ENCODE results near the gene CLPTM1L.

Gene CLPTM1L

GRCh38 chr5:1344975-1345838 is at the start of gene CLPTM1L:
CLPTM1L (minus strand) TSS chr5:1345099; CDS start chr5:1344841, 258 bp downstream.
- DNase-seq: peak; percentile 74

GRCh38 chr5:1393571-1394501 is 48.9 kb upstream of the CLPTM1L start:
- no peak for DNase-seq

- DNase-seq: no peak
Observed at GRCh38 chr5:1392801-1393565, 48.1 kb upstream of the CLPTM1L start.

- no peak for DNase-seq
Observed at GRCh38 chr5:1392261-1392660, 47.4 kb upstream of the CLPTM1L start.

GRCh38 chr5:1391691-1392090 is 46.8 kb upstream of the CLPTM1L start:
- no peak for DNase-seq

GRCh38 chr5:1390861-1391600 is 46.1 kb upstream of the CLPTM1L start:
- DNase-seq: no peak

- no peak for DNase-seq
Observed at GRCh38 chr5:1390333-1390732, 45.4 kb upstream of the CLPTM1L start.

- no peak for DNase-seq
Observed at GRCh38 chr5:1388383-1388967, 43.6 kb upstream of the CLPTM1L start.

- DNase-seq: no peak
Observed at GRCh38 chr5:1387876-1388275, 43.0 kb upstream of the CLPTM1L start.

GRCh38 chr5:1387059-1387755 is 42.3 kb upstream of the CLPTM1L start:
- peak; percentile 22 for DNase-seq

GRCh38 chr5:1386274-1386717 is 41.4 kb upstream of the CLPTM1L start:
- DNase-seq: peak; percentile 34

GRCh38 chr5:1385395-1386273 is 40.7 kb upstream of the CLPTM1L start:
- DNase-seq: peak; percentile 56

GRCh38 chr5:1384521-1384920 is 39.6 kb upstream of the CLPTM1L start:
- DNase-seq: no peak

- no peak for DNase-seq
Observed at GRCh38 chr5:1383886-1384401, 39.0 kb upstream of the CLPTM1L start.

GRCh38 chr5:1383344-1383743 is 38.4 kb upstream of the CLPTM1L start:
- no peak for DNase-seq

GRCh38 chr5:1382248-1382700 is 37.4 kb upstream of the CLPTM1L start:
- no peak for DNase-seq

- DNase-seq: no peak
Observed at GRCh38 chr5:1381370-1382247, 36.7 kb upstream of the CLPTM1L start.

- DNase-seq: no peak
Observed at GRCh38 chr5:1380910-1381309, 36.0 kb upstream of the CLPTM1L start.

Measured in NCI-H1092 treated with DMSO at 0.1 percent for 48 hours (cell line).